Peyer's patch (tissue), 4 donors: Measurements from ENCODE around the gene RIN1. TPM values are rescaled to one million over a fixed set of nuclear protein-coding genes. Genes with fewer than 3 reads are reported as not detected.
"Not testable (repeated sequence)": the region's sequence is repeated elsewhere in the genome, so short reads cannot be mapped to it uniquely, and the experiment has no call there.

Experiments used
- DNase-seq, 3 donors: peaks; one replicate each; pipeline ENCODE4 v3.0.0-alpha.2; 2017 to 2019
- H3K27ac ChIP-seq, 4 donors: fragments of 200-600 bp; sonication (generic); one replicate each; pipeline ENCODE4 v1.5.1; 2016 to 2019
- H3K27me3 ChIP-seq, 2 donors: fragments of 200-600 bp; sonication (generic); one replicate each; pipeline ENCODE4 v1.5.1; 2019
- H3K36me3 ChIP-seq, 3 donors: fragments of 200-600 bp; sonication (generic); one replicate each; pipeline ENCODE4 v1.5.1; 2016 to 2019
- H3K4me1 ChIP-seq, 4 donors: fragments of 200-600 bp; sonication (generic); one replicate each; pipeline ENCODE4 v1.5.1; 2016 to 2019
- H3K4me3 ChIP-seq, 4 donors: fragments of 200-600 bp; sonication (generic); 1 replicate in 3 of 4; 2 replicates in 1 of 4; pipeline ENCODE4 v1.5.1; 2016 to 2019; ENCODE audit warnings: mild to moderate bottlenecking in 1 of 4
- H3K9me3 ChIP-seq, 4 donors: fragments of 200-600 bp; sonication (generic); one replicate each; pipeline ENCODE4 v1.5.1; 2016 to 2019; ENCODE audit warnings: mild to moderate bottlenecking in 1 of 4
- POLR2A ChIP-seq, 2 donors: fragments of 450-650 bp; IDR thresholded peaks; one replicate each; pipeline ENCODE4 v1.5.1; 2017; ENCODE audit warnings: antibody characterized with exemption in 2 of 2, mild to moderate bottlenecking in 2 of 2, moderate library complexity in 2 of 2
- total RNA-seq, 4 donors: library from RNA; depleted of rRNA; stranded (reverse); fragments of >200 nt; gene quantifications; one replicate each; pipeline ENCODE4 v1.1.0, GENCODE V29; 2016
- TF ChIP-seq, protein P1 (sequence below), 6 experiments: fragments of 450-650 bp in 4 of 6; fragments of 200-600 bp in 2 of 6; sonication (generic) in 1 of 6; IDR thresholded peaks; one replicate each; pipeline ENCODE4 v1.5.1; 2017 to 2019; ENCODE audit warnings: antibody characterized with exemption in 6 of 6, mild to moderate bottlenecking in 3 of 6, moderate library complexity in 1 of 6

Gene RIN1
- total RNA-seq, 4 donors from 2014 or later = 4.1 to 18.9 (median 10.8) TPM

DNA sequence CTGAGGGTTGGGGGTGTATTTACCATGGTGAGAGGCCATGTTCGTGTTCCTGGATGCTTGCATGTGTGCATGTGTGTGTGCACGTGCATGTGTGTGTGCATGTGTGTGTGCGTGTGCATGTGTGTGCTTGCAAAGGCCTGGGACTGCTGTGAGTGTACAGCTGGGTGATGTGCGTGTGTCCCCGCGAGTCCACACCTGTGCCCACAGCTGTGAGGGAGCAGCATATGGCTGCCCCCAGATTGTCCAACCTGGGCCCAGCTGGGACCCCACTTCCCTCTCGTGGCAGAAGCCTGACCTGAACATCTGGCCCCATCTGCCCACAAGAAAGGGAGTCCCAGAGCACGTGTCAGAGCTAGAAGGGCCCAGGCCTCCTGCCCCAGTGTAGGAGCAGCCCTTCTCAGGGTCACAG is 11.0 kb downstream of the RIN1 start:
- H3K27ac ChIP-seq = peak overlapping the region in 1 of 4 donors; percentile 33
- no peak for DNase-seq
- no peaks in the 10 kb centered on the region for H3K36me3 ChIP-seq
- H3K27me3 ChIP-seq = no peaks in the 10 kb centered on the region
- H3K4me1 ChIP-seq = peaks cover 0 to 27% (median 2%) of the 10 kb centered on the region in 4 donors
- TF ChIP-seq, protein P1, sequence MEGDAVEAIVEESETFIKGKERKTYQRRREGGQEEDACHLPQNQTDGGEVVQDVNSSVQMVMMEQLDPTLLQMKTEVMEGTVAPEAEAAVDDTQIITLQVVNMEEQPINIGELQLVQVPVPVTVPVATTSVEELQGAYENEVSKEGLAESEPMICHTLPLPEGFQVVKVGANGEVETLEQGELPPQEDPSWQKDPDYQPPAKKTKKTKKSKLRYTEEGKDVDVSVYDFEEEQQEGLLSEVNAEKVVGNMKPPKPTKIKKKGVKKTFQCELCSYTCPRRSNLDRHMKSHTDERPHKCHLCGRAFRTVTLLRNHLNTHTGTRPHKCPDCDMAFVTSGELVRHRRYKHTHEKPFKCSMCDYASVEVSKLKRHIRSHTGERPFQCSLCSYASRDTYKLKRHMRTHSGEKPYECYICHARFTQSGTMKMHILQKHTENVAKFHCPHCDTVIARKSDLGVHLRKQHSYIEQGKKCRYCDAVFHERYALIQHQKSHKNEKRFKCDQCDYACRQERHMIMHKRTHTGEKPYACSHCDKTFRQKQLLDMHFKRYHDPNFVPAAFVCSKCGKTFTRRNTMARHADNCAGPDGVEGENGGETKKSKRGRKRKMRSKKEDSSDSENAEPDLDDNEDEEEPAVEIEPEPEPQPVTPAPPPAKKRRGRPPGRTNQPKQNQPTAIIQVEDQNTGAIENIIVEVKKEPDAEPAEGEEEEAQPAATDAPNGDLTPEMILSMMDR (IDR thresholded peaks at IDR 0.05) = no peak
- no peak for TF ChIP-seq POLR2A (IDR thresholded peaks at IDR 0.05)
- no peak overlapping the region for H3K4me3 ChIP-seq
- no peaks in the 10 kb centered on the region for H3K9me3 ChIP-seq

DNA sequence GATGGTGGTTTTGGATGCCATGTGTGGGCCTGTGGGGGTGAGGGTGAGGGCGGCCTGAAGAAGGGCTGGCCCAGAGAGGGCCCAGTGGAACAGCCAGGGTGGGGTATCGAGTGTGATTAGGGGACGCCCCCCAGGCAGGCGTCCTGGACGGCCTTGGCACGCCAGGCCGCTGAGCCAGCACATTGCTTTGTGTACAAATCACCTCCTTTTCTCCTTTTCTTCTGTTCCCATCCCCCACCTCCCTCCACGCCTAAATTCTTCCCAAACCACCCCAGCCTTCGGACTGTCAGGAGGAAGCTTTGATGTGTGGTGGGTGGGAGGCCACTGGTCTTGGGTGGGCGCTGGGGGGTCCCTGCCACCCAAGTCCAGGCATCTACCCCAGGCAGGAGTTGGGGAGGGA is 11.6 kb downstream of the RIN1 start:
- H3K9me3 ChIP-seq = no peaks in the 10 kb centered on the region
- H3K4me3 ChIP-seq = no peak overlapping the region
- no peaks in the 10 kb centered on the region for H3K36me3 ChIP-seq
- H3K27ac ChIP-seq = no peak overlapping the region
- no peak for DNase-seq
- no peaks in the 10 kb centered on the region for H3K27me3 ChIP-seq
- TF ChIP-seq, protein P1 (IDR thresholded peaks at IDR 0.05) = no peak
- TF ChIP-seq POLR2A (IDR thresholded peaks at IDR 0.05) = no peak
- peaks cover 0 to 27% (median 2%) of the 10 kb centered on the region in 4 donors for H3K4me1 ChIP-seq

DNA sequence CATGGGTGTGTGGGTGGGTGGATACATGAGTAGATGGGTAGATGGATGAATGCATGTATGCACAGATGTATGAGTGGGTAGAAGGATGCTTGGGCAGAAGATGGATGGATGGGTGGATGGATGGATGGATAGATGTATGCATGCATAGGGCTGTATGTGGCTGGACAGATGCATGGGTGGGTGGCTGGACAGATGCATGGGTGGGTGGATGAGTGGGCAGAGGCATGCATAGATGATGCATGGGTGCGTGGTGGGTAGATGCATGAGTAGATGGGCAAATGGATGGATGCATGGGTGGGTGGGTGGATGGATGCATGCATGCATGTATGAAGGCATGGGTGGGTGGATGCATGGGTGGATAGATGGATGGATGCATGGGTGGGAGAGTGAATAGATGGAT is 12.6 kb downstream of the RIN1 start:
- H3K9me3 ChIP-seq = no peaks in the 10 kb centered on the region
- no peak overlapping the region for H3K27ac ChIP-seq
- no peaks in the 10 kb centered on the region for H3K36me3 ChIP-seq
- peaks cover 2 to 33% (median 4%) of the 10 kb centered on the region in 4 donors for H3K4me1 ChIP-seq
- H3K4me3 ChIP-seq = no peak overlapping the region
- TF ChIP-seq, protein P1 (IDR thresholded peaks at IDR 0.05) = no peak
- no peak for TF ChIP-seq POLR2A (IDR thresholded peaks at IDR 0.05)
- no peaks in the 10 kb centered on the region for H3K27me3 ChIP-seq
- DNase-seq = no peak

- no peak for TF ChIP-seq POLR2A (IDR thresholded peaks at IDR 0.05)
- TF ChIP-seq, protein P1 (IDR thresholded peaks at IDR 0.05) = no peak
- Histone ChIP-seq H3K27me3 (no peaks in the 10 kb centered on the region), H3K36me3 (no peaks in the 10 kb centered on the region), H3K4me1 (peaks cover 0 to 33% (median 11%) of the 10 kb centered on the region in 4 donors), H3K27ac (no peak overlapping the region), H3K9me3 (no peaks in the 10 kb centered on the region), H3K4me3 (no peak overlapping the region)
- no peak for DNase-seq
Observed at GRCh38 chr11:66322732-66323427, 13.4 kb downstream of the RIN1 start.

- Histone ChIP-seq H3K4me1 (peaks cover 0 to 30% (median 14%) of the 10 kb centered on the region in 4 donors), H3K36me3 (no peaks in the 10 kb centered on the region), H3K27me3 (no peaks in the 10 kb centered on the region), H3K27ac (no peak overlapping the region), H3K4me3 (no peak overlapping the region), H3K9me3 (no peaks in the 10 kb centered on the region)
- no peak for DNase-seq
- no peak for TF ChIP-seq POLR2A (IDR thresholded peaks at IDR 0.05)
- TF ChIP-seq, protein P1 (IDR thresholded peaks at IDR 0.05) = no peak
Observed at GRCh38 chr11:66321606-66322005, 14.6 kb downstream of the RIN1 start.

GRCh38 chr11:66320748-66321147 is 15.5 kb downstream of the RIN1 start:
- H3K9me3 ChIP-seq = not testable (repeated sequence)

DNA sequence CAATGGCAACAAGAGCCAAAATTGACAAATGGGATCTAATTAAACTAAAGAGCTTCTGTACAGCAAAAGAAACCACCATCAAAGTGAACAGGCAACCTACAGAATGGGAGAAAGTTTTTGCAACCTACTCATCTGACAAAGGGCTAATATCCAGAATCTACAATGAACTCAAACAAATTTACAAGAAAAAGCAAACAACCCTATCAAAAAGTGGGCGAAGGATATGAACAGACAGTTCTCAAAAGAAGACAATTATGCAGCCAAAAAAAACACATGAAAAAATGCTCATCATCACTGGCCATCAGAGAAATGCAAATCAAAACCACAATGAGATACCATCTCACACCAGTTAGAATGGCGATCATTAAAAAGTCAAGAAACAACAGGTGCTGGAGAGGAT is 15.9 kb downstream of the RIN1 start:
- not testable (repeated sequence) for H3K36me3 ChIP-seq, H3K27ac ChIP-seq, DNase-seq, H3K9me3 ChIP-seq, H3K4me3 ChIP-seq, H3K27me3 ChIP-seq
- peaks cover 0 to 29% (median 14%) of the 10 kb centered on the region in 4 donors for H3K4me1 ChIP-seq

More at GRCh38 chr11:66320748-66321147, 15.5 kb downstream of the RIN1 start:
- not testable (repeated sequence) for H3K27me3 ChIP-seq, H3K27ac ChIP-seq, DNase-seq, H3K36me3 ChIP-seq, H3K4me3 ChIP-seq
- peaks cover 0 to 29% (median 14%) of the 10 kb centered on the region in 4 donors for H3K4me1 ChIP-seq
